ENCODE measurements around the gene SKI.

Gene SKI

GRCh38 chr1:2210786-2211185, 17.3 kb upstream of the SKI start:
- DNase-seq: no peak

DNA sequence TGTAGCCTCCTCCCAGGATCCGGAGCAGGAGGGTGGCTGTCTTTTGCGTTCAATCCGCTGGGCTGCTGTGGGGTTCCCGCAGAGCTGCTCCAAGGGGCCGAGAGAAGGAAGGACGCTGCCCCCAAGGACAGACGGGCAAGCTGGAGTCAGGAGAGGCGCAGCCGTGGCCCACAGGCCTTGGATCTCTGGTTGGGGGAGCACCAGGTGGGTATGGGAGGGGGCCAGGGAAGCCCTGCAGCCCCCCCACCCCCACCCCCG, 15.9 kb upstream of the SKI start:
- no peak for DNase-seq

DNA sequence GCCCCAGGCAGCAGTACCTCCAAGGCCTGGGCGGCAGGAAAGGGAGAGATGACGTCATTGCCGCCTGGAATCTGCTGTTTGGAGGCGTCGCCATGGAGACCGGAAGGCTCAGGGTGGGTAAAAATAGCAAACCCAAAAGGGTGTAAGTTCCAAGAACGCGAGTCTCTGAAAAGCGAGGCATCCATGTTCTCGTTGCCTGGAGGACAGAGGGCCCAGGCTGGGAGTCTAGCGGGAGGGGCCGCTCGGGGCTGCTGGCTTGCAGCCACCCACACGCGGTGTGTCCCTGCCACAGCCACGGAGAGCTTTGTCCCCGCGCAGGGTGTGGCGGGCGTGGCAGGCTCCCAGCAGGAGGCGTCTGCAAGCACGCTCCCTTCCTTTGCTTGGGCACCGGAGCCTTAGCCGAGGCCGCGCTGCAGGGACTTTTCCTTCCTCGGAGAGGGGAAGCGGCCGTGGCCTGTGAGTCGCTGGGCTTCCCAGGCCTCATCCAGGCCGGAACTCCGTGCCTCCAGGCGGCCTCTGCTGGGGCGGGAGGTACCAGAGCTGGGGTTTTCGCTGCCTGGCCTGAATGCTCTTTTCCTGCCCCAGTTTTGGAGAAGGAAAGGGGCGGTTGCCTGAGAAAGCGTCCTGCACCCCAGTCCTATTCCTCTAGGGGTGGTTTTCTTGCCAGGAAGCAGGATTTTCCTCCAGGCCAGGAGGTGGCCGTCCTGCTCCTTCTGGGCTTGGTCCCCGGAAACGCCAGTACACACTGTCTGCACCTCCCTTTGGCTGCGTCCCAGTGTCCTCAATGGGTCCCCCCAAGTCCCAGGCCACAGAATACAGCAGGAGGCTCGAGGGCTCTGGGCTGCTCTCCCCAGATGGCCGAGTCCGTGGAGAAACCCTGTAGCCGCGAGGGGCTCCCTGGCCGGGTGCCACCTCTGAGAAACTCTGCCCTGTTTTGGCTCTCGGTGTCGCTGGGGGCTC, 15.3 kb upstream of the SKI start:
- DNase-seq: peak; percentile 41

- DNase-seq: no peak
Measured at GRCh38 chr1:2213576-2214505, 14.3 kb upstream of the SKI start.

- DNase-seq: no peak
Measured at GRCh38 chr1:2214541-2215241, 13.4 kb upstream of the SKI start.

DNA sequence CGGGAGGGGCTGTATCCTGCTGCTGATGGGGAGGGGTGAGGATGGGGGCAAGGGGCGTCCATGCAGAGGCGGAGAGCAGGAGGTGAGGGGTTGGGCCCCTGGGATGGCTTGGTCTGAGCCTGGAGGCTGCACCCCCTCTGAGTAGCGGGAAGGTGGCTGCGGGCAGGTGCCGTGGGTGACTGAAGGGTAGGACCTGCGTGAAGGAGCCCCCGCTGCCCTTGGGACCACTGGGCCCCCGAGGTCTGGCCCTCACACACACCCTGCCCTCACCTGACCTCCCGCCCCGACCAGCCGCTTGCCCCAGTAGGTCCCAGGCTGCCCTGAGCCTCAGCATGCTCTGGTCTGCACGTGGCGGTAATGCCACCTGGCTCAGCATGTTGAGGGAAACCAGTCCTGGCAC, 12.8 kb upstream of the SKI start:
- no peak for DNase-seq

- no peak for DNase-seq
Measured at GRCh38 chr1:2215909-2216766, 12.0 kb upstream of the SKI start.

GRCh38 chr1:2216767-2217058, 11.4 kb upstream of the SKI start:
- no peak for DNase-seq

GRCh38 chr1:2221271-2221670, 6.8 kb upstream of the SKI start:
- DNase-seq: no peak

DNA sequence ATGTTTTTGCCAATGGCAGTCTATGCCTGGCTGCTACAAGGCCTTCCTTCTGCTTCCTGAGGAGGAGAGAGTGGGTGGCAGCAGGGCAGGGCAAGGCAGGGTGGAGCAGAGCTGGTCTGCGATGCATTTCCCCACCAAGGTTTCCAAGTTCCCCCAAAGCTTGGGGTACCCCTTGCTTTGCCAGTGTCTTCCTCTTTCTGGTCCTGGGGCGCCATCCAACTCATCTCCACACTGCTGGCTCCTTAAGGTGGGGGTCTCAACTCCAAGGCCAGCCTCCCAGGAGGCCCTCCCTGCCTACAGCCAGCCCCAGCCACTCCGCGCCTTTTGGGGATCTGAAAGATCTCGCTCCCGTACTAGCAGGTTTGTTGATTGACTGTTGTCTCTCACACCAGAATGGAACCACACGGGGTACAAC, 3.9 kb upstream of the SKI start:
- no peak for DNase-seq

GRCh38 chr1:2224631-2225428, 3.3 kb upstream of the SKI start:
- no peak for DNase-seq

DNA sequence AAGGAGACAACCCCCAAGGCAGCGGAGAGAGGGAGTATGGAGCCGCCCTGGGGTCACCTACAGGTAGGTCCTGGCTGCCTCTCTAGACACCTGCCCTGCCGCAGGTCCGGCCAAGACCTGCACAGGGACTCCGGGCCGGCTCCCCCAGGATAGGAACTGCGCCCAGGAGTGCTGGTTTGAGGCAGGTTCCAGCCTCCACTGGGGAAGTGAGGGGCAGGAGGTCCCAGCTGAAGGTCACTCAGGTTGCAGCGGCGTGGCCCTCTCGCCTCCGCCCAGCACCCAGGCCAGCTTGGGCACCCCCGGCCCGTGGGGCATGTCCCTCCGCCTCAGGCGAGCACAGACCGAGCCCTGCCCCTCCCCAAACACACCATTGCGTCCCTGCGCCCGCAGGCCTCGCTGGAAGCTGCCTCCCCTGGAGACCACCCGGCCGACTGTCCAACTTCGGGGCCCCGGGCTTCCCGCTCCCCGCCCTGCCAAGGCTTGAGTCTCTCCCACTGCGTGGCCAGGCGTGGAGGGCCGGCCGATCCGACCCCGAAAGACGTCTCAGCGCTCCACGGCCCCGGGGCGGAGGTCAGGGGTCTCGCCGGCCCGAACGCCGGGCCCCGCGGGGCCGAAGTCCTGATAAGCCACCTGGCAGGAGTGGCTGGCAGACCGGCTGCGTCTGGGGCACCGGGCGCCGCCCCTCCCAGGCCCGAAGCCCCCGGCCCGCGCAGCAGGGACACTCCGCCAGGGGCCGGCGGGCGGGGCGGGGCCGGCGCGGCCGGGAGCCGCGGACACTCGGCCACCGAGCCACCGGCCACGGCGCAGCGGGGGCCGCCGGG, 1.4 kb upstream of the SKI start:
- DNase-seq: no peak

GRCh38 chr1:2227346-2228156, 568 bp upstream of the SKI start:
- DNase-seq: peak; percentile 87

- DNase-seq: no peak
Measured at GRCh38 chr1:2228694-2229036, 546 bp downstream of the SKI start.

DNA sequence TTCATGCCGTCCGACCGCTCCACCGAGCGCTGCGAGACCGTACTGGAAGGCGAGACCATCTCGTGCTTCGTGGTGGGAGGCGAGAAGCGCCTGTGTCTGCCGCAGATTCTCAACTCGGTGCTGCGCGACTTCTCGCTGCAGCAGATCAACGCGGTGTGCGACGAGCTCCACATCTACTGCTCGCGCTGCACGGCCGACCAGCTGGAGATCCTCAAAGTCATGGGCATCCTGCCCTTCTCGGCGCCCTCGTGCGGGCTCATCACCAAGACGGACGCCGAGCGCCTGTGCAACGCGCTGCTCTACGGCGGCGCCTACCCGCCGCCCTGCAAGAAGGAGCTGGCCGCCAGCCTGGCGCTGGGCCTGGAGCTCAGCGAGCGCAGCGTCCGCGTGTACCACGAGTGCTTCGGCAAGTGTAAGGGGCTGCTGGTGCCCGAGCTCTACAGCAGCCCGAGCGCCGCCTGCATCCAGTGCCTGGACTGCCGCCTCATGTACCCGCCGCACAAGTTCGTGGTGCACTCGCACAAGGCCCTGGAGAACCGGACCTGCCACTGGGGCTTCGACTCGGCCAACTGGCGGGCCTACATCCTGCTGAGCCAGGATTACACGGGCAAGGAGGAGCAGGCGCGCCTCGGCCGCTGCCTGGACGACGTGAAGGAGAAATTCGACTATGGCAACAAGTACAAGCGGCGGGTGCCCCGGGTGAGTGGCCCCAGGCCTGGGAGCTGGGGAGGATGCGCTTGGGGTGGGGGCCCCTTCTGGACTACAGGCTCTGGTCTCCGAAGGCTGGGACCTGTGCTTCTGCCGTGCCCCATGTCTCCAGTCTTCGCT, 1.1 kb downstream of the SKI start:
- no peak for DNase-seq

DNA sequence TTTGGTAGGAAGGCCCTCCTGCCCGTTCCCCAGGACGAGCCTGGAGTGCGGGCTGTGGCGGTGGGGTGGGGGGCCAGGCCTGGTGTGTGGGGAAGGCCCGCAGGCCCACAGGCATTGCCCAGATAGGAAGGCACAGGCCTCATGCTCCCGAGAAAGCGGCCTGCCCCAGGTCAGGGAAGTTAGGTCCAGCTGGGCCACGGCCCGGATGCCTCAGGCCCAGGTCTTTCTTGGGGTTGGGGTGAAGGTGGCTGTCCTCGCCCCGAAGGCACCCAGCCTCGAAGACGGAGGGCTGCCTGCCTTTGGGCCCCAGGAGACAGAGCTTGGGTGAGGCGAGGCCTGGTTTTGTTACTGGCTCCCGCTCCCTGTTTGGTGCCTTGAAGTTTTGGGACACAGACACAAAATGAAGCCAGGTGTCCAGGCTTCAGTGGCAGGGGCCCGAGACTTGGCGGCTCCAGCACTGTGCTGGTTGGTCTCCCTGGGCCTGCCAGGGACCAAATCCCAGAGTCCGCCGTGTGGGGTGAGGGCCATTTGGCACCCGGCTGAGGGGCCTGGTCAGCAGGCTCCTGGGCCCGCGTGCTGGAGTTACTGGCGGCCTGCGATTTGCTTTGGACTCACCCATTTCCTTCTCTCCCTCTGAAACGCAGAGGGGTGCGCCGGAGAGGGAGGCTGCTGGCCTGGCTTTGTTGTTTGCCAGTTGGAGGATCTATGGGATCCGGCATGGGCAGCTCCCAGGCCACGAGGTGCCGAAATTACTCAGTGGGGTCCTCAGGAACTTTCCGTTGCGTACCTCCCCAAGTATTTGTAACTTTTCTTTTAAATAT, 2.0 kb downstream of the SKI start:
- DNase-seq: no peak

GRCh38 chr1:2230781-2231531, 2.8 kb downstream of the SKI start:
- DNase-seq: no peak

Measured in DMS 273 treated with DMSO at 0.1 percent for 48 hours (cell line).